Mesenteric fat pad (tissue), 1 donor: ENCODE data around the gene LRRC40. TPM values are rescaled to one million over a fixed set of nuclear protein-coding genes. Genes with fewer than 3 reads are reported as not detected.
"Not testable (repeated sequence)": the region's sequence is repeated elsewhere in the genome, so short reads cannot be mapped to it uniquely, and the experiment has no call there.

Experiments used
- DNase-seq: peaks from one replicate; pipeline ENCODE4 v3.0.0-alpha.2; 2020; ENCODE audit warnings: low spot score
- total RNA-seq: library from RNA; stranded (reverse); fragmentation: NEBNext Ultra II Directional; extraction: Animal tissue kit (Norgen Biotek cat#: 25700); gene quantifications from one replicate; pipeline ENCODE4 v1.2.1, GENCODE V29; 2021
- donor health status: DM: yes; HTN: yes; CAD: no.

The LRRC40 gene
- total RNA-seq, 1 donor from 2014 or later = 11.2 TPM

DNA sequence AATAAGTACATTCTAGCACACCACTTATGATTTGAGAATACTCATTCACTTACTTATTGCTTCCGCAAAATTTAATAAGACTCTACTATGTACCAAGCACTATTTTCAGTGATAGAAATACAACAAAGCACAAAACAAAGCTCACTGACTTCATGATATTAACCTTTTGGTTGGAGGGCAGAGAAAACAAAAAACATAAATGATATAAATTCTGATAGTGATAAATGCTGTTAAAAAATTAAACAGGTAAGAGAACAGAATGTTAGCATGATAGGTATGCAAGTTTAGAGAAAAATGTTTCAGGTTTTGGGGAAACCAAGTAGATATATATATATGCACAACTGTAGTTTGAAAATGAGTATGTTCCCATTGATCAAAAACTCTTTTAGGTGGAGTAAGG lies 1.2 kb downstream of the LRRC40 start:
- DNase-seq = no peak

DNA sequence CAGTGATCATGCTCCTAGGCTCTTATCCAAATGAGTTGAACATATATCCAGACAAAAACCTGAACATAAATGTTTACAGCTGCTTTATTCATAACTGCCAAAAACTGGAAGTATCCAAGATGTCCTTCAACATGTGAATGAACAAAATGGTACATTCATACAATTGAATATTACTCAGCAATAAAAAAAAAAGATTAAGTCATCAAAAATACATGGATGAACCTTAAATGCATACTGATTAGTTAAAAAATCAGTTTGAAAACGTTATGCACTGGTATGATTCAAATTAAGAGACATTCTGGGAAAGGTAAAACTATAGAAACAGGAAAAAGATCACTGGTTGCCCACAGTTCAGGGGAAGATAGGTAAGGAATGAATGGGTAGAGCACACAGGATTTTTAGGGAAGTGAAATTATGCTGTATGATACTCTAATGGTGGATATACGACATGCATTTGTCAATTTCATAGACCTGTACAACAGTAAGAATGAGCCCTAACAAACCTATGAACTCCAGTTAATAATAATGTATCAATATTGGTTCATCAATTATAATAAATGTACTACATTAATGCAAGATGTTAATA lies 3.1 kb downstream of the LRRC40 start:
- no peak for DNase-seq

DNA sequence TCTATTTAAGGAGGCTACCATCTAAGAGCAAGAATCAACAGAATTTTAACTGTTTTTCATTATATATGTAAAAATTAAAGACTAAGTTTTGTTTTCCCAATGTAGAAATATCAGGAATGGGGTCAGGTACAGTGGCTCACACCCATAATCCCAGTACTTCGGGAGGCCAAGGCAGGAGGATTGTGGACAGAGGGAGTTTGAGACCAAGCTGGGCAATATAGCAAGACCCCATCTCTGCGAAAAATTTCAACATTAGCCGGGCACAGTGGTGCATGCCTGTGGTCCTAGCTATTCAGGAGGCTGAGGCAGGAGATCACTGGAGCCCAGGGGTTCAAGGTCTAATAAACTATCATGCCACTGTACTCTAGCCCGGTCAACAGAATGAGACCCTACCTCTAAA lies 5.3 kb downstream of the LRRC40 start:
- no peak for DNase-seq

DNA sequence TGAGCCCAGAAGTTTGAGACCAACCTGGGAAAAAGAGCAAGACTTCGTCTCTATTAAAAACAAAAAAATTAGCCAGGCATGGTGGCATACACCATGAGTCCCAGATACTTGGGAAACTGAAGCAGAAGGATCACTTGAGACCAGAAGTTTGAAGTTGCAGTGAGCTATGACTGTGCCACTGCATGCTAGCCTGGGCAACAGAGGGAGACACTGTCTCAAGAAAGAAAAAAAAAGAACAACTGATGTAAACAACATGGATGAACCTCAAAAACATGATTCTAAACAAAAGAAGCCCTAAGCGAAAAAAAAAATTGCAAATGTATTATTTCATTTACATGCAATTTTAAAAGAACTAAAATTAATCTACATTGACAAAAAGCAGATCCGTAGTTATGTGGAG lies 9.0 kb downstream of the LRRC40 start:
- no peak for DNase-seq

DNA sequence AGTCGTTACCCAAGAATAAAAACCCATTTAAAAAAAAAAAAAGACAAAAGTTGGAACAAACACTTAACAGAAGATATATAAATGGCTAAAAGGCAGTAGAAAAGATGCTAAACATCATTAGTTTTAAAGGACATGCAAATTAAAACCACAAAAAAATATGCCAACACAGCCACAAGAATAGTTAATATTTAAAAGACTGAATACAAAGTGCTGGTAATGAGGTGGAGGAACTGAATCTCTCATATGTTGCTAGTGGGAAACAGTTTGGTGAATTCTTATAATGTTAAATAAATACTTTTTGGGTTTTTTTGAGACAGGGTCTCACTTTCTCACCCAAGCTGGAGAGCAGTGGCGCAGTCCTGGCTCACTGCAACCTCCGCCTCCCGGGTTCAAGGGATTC lies 10.0 kb downstream of the LRRC40 start:
- DNase-seq = no peak

DNA sequence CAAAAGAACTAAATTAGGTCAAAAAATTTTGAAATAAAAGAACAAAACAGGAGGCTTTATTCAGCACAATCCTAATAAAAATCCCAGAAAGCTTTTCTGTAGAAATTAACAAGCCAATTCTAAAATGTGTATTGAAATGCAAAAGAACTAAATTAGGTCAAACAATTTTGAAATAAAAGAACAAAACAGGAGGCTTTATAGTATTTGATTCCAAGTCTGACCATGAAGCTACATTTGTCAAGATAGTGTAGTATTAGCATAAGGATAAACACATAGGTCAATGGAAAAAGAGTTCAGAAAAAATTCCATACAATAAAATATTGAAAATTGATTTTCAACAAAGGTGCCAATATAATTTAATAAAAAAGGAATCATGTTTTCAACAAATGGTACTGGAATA lies 10.8 kb downstream of the LRRC40 start:
- no peak for DNase-seq

DNA sequence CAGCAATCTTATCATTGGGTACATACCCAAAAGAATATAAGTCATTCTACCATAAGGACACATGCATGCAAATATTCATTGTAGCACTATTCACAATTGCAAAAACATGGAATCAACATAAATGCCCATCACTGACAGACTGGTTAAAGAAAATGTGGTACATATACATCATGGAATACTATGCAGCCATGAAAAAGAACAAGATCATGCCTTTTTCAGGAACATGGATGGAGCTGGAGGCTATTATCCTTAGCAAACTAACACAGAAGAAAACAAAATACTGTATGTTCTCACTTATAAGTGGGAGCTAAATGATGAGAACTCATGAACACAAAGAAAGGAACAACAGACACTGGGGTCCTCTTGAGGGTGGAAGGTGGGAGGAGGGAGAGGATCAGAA lies 12.9 kb downstream of the LRRC40 start:
- DNase-seq = not testable (repeated sequence)

DNA sequence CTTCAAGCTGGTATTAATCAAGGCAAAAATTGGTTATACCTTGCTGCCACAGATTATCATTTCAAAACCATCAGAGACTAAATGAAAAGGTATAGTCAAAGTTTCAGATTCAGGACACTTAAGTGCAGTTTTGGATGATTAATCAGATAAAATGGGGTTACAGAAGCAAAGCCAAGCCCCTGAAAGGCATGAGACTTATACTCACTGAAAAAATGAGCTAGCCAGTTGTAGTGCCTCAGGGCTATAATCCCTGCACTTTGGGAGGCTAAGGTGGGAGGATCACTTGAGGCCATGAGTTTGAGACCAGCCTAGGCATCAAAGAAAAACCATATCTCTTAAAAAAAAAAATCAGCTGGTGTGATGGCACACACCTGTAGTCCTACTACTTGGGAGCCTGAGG lies 15.2 kb downstream of the LRRC40 start:
- DNase-seq = no peak

DNA sequence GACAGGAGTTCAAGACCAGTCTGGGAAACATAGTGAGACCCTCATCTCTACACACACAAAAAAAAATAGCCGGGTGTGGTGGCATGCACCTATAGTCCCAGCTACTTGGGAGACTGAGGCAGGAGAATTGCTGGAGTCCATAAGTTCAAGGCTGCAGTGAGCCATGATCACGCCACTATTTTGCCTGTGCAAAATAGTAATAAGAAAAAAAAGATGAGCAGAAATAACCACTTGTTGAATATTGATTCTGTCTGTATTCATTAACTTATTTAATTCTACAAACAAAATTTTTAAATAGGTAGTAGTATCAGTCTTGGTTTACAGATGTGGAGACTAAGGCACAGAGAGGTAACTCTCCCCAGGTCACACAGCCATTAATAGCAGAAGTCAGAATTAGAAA lies 16.9 kb downstream of the LRRC40 start:
- DNase-seq = no peak

DNA sequence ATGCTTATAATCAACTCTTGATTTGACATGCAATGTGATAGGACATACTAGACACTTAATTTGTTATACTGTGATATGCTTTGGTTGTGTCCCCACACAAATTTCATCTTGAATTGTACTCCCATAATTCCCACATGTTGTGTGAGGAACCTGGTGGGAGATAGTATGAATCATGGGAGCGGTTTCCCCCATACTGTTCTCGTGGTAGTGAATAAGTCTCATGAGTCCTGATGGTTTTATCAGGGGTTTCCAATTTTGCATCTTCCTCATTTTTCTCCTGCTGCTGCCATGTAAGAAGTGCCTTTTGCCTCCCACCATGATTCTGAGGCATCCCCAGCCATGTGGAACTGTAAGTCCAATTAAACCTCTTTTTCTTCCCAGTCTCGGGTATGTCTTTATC lies 20.2 kb downstream of the LRRC40 start:
- DNase-seq = not testable (repeated sequence)

DNA sequence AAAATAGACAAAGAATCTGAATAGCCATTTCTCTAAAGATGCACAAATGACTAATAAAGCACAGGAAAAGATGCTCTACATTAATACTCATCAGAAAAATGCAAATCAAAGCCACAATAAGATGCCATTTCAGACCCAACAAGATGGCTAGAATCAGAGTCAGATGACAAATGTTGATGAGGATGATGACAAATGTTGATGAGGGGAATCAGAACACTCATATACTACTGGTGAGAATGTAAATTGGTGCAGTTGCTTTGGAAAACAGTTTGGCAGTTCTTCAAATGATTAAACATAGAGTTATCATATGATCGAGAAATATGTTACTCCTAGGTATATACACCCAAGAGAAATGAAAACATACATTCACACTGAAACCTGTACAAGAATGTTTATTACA lies 33.9 kb downstream of the LRRC40 start:
- DNase-seq = no peak

DNA sequence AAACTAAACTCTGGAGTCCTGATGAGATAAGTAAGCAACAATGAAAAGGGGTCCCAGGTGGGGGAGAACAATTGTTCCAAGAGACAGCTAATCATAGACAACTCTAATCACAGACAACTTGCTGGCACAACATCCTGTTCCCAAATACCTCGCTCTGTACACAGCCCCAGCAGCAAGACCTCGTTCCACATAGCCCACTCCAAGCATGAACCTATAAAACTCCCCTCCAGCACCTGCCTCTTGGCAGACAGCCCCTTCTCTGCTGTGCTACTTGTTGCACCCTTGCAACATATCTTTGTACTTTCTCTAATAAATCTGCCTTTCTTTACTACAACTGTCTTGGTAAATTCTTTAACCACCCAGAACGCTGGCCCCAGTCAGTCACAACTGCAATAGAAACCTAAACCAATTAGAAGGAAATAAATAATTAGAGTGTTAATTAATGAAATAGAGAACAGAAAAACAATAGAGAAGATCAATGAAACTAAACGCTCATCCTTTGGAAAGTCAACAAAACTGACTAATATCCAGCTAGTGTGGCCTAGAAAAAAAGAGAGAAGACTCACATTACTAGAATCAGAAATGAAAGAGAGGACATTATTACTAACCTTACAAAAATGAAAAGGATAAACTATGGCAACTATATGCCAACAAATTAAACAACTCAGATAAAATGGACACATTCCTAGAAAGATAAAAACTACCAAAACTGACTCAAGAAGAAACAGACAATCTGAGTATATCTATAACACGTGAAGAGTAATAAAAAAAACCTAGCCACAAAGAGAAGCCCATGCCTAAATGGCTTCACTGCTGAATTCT lies 36.1 kb downstream of the LRRC40 start:
- no peak for DNase-seq

DNA sequence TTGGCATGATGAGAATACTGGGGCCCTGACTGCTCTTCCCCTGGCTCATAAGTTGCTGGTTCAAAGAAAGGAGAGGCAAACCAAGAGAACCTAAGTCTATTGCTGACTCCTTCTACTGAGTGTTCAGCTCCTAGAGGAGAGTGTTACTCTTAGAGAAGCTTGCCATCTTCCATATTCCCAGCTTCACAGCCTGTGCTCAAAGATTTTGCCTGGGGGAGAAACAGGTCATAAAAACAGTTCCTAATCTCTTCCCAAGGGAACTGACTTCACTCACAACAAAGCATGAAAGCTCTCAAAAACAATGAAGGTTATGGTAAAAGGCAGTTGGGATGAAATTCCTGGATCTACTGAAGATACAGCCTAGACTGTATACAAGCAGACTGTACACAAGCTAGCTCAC lies 37.1 kb downstream of the LRRC40 start:
- no peak for DNase-seq

DNA sequence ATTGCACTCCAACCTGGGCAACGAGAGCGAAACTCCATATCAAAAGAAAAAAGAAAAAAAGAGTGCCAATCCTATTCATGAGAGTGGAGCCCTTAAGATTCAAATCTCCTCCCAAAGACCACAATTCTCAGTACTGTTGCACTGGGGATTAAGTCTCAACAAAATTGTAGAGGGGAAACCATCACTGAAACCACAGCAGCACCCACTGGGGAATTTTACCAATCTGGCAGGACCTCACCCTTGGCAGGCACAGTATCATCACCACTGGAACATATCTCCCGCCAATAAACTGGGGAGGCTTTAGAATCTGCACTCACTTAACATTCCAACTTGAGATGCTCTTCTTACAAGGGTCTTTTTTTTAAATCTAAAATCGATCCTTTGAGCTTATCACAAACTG lies 41.0 kb downstream of the LRRC40 start:
- DNase-seq = no peak

DNA sequence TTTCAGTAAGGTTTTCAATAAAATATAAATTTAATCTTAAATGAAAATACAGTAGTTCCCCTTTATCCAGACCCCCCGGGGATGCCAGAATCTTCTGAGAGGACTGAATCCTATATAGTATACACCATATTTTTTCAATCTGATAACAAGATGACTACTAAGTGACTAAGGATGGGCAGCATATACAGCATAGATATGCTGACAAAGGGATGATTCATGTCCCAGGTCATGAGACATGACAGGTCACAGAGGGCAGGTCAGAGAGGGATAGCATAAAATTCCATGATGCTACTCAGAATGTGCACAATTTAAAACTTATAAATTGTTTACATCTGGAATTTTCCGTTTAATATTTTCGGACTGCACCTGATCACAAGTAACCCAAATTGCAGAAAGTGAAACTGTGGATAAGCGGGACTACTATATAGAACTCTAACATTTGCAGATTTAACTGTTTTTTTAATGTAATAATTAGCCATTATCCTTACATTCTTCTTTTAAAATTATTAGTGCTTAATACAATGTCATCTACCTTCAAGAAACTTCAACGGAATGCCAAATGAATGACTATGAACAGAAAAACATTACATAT lies 48.8 kb downstream of the LRRC40 start:
- DNase-seq = no peak

DNA sequence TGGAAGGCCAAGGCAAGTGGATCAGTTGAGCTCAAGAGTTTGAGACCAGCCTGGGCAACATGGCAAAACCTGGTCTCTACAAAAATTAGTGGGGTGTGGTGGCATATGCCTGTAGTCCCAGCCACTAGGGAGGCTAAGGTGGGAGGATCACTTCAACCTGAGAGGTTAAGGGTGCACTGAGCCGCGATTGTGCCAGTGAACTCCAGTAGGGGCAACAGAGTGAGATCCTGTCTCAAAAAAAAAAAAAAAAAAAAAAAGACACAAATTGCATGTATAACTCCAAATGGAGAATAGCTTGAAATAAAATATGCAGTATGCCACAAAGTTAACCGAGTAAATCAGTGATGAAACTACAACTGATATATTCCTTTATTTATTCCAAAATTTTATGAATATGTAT lies 51.6 kb downstream of the LRRC40 start:
- DNase-seq = no peak

DNA sequence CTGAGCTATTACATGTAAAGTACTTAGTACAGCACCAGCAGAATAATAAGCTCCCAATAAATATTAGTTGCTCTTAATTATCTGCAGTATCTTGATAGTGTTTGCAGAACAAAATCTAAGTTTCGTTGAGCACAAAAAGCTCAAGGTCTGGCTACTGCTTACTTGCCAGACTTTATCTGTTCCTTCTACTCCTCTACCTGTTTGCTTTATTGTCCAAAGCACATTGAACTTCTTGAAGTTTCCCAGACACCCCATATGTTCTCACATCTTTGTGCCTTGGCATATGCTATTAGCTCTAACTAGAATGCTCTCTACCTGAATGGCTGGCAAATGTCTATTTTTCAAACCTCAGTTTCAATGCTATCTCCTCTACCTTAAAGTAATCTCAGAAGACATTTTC lies 54.9 kb downstream of the LRRC40 start:
- DNase-seq = no peak

DNA sequence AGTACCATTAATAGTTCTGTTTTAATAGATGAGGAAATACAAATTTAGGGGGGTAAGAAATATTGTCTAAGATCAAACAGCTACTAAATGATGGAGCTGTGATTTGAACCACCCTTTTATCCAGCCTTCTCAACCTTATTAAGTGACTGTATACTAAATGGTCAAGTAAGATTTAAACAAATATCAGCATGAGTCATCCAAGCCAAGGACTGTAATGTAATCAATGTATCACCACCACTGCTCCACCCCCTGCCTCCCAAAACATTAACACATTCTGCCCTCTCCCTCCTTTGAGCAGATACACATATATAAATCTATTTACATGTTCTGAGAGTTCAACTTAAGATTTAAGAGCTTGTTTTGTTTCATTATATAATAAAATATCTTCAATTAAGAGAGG lies 58.9 kb downstream of the LRRC40 start:
- DNase-seq = no peak

DNA sequence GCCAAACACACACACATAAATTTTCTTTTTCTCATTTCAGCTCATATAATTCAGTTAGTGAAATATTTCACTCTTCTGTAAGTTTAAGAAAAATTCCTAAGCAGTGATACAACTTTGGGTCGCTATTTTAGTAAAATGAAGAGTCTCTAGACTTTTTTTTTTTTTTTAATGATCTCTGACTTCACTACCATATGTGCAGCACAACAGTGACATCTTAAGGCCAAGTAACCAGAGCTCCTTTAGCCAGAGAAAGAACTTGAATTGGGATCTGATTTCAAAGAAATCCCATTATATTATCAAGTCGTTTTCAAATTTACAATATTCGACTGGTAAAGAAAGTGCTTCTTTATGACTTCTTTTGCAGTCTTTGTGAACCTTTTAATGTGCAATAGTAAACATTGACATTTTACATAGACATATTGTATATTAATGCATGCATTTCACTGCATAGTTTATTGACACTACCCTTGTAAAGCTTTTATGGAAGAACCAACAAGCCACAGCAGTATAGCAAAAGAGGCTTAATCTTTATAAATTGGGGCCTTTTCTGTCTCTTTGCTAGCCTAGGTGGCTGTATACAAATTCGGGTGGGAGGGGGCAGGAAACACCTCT lies 62.2 kb downstream of the LRRC40 start:
- DNase-seq = no peak

DNA sequence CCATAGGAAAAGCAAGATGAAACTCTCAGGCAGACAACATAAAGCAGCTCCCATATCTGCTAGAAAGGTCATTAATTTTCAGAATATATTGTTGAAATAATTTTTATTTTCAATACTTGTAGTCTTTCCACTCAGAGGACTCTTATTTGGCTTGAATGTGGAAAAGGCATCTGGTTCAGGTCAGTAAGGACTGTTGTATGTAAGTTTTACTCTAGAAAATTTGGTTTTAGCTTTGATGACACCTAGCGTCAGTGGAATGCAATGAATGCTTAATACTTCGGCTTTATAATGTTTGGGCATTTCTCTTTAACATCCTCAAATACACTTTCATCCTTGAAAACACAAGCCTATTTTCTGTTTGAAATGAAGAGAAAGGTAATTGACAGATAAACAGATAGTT lies 63.3 kb downstream of the LRRC40 start:
- no peak for DNase-seq

DNA sequence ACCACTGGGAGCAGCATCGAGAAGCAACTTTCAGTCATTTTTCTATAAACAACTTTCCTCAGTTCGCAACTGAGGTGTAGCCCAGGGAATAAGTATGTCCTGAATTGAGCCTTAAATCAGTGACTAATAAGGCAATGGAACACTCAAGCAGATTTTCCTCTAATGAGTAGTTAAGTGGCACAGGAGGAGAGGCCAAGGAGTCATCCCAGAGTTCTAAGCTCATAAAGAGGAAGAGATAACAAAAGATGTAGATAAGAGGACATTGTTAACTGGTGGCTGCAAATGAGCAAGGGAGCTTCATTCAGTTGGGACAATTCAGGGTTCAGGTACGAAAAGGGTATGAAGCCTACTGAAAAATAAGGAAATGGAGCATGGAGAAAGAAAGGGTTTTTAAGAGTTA lies 64.5 kb downstream of the LRRC40 start:
- DNase-seq = no peak

DNA sequence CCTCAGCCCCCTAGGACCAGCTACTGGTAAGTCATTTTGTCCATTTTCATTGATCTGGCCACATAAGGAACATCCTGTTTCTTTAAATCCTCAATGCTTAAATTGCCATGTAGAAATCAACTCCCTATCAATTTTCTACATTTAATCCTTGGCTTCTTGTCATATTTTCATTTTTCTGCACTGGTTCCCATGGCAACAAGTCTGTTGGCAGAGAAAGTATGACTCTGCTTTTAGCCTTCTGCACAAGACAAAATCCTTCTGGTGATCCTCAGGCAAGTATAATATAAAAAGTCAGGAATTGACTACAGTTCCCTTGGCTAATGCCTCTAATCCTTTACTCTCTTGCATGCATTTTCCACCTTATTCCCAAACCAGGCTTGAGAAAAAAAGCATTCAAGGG lies 65.0 kb downstream of the LRRC40 start:
- no peak for DNase-seq
